Activated T-helper 1 cell treated with anti-CD3 and anti-CD28 coated beads, Interleukin-12 subunit alpha, Interleukin-12 subunit beta, Interleukin-2, Interleukin-4 antibody, amounts not matched to agents 30 ng/mL and 10 ng/mL and 1 ng/mL, durations not matched to agents 14 hours and 24 hours and 36 hours (primary cell): ENCODE results near the gene LYRM4. TPM values are rescaled to one million over a fixed set of nuclear protein-coding genes. Genes with fewer than 3 reads are reported as not detected.

Experiments
- DNase-seq: peaks from one replicate; pipeline ENCODE4 v3.0.0; 2021; ENCODE audit warnings: low spot score
- H3K27ac Mint-ChIP-seq: one replicate; pipeline ENCODE4 v1.8.0; 2021; ENCODE audit warnings: mild to moderate bottlenecking, mixed read lengths
- H3K27me3 Mint-ChIP-seq: one replicate; pipeline ENCODE4 v1.8.0; 2022; ENCODE audit warnings: mild to moderate bottlenecking, moderate library complexity, mixed read lengths; ENCODE audit not compliant: insufficient read depth
- H3K36me3 Mint-ChIP-seq: one replicate; pipeline ENCODE4 v1.8.0; 2021; ENCODE audit warnings: low read depth, mixed read lengths
- H3K4me1 Mint-ChIP-seq: one replicate; pipeline ENCODE4 v1.8.0; 2021; ENCODE audit warnings: low read depth, mixed read lengths
- H3K4me3 Mint-ChIP-seq: one replicate; pipeline ENCODE4 v1.8.0; 2021; ENCODE audit warnings: mild to moderate bottlenecking, moderate library complexity, mixed read lengths
- H3K9me3 Mint-ChIP-seq: one replicate; pipeline ENCODE4 v1.8.0; 2021; ENCODE audit warnings: mixed read lengths
- intact Hi-C: fragments of 100-400 bp; cut with micrococcal nuclease; formaldehyde crosslinking; loops from one replicate; pipeline ENCODE4 v1.15.1; 2024
- total RNA-seq: library from RNA; stranded (reverse); gene quantifications from 2 replicates; pipeline ENCODE4 v1.2.3, GENCODE V29; 2022

The LYRM4 gene
- total RNA-seq, 1 donor from 2014 or later, result 48.9 TPM

DNA sequence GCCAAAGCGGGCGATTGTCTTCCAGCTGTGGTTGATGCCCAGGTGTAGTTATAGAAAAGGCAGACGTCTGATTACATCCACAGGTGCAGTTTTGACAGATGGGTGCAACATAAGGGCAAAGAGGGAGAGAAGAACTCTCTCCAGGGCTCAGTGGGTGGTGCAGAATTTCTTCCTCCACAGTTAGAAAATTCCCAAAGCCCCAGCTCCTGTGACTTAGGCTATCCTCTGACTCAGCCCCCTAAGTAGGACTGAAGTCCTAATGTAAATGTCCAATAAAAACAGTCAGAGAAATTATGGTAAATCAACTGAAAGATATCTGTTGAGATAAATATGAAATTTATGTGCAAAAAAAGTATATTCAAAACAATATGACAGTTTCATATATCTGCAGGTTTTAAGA, 31.4 kb downstream of the LYRM4 start:
- H3K4me3 Mint-ChIP-seq, result no peak overlapping the region
- no peak for DNase-seq
- H3K36me3 Mint-ChIP-seq, result no peaks in the 10 kb centered on the region
- H3K27ac Mint-ChIP-seq, result no peak overlapping the region
- peaks cover 11% of the 10 kb centered on the region for H3K4me1 Mint-ChIP-seq
- intact Hi-C loops, result no loop called here
- no peaks in the 10 kb centered on the region for H3K9me3 Mint-ChIP-seq
- no peaks in the 10 kb centered on the region for H3K27me3 Mint-ChIP-seq

DNA sequence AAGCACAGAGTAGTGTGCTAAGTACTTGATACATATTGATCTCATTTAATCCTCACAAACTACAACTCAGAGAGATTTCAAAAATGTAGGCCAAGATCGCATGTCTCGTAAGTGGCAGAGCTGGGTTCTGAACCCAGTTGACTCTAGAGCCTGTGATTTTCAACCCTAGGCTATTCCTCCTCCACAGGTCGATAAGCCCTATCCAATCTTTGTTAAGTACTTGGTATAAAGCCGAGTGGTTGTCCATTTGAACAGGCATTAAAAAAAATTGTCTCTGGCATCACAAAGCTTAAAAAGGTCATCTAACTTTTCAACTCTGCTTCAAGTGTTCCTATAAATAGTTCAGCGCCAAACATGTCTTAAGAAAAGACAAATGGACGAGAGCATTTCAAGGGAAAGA, 37.4 kb downstream of the LYRM4 start:
- H3K4me1 Mint-ChIP-seq, result no peaks in the 10 kb centered on the region
- no peaks in the 10 kb centered on the region for H3K9me3 Mint-ChIP-seq
- no peak for DNase-seq
- H3K36me3 Mint-ChIP-seq, result peaks cover 5% of the 10 kb centered on the region
- no peaks in the 10 kb centered on the region for H3K27me3 Mint-ChIP-seq
- intact Hi-C loops, result no loop called here
- H3K4me3 Mint-ChIP-seq, result no peak overlapping the region
- no peak overlapping the region for H3K27ac Mint-ChIP-seq

DNA sequence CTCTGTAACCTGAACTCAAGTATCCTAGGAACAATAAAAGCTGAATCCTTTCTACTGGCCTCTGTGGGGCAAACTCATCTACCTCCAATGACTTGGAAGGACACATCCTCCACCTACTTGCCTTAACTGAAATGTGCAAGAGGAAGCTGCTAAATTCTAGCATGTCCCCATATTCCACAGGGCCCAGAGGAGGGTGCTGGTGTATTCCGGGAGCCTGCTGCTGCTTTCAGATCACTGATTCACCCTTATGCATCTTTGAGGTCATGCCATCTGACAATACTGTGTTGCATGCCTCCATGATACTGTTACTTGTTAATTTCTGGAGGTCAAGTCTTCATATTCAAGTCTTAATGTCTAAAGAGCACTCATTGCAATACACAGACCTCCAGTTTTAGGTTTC, 40.3 kb downstream of the LYRM4 start:
- no peaks in the 10 kb centered on the region for H3K27me3 Mint-ChIP-seq
- no peaks in the 10 kb centered on the region for H3K9me3 Mint-ChIP-seq
- H3K4me1 Mint-ChIP-seq, result no peaks in the 10 kb centered on the region
- no peak for DNase-seq
- H3K36me3 Mint-ChIP-seq, result peaks cover 5% of the 10 kb centered on the region
- H3K4me3 Mint-ChIP-seq, result no peak overlapping the region
- no peak overlapping the region for H3K27ac Mint-ChIP-seq
- intact Hi-C loops, result no loop called here

DNA sequence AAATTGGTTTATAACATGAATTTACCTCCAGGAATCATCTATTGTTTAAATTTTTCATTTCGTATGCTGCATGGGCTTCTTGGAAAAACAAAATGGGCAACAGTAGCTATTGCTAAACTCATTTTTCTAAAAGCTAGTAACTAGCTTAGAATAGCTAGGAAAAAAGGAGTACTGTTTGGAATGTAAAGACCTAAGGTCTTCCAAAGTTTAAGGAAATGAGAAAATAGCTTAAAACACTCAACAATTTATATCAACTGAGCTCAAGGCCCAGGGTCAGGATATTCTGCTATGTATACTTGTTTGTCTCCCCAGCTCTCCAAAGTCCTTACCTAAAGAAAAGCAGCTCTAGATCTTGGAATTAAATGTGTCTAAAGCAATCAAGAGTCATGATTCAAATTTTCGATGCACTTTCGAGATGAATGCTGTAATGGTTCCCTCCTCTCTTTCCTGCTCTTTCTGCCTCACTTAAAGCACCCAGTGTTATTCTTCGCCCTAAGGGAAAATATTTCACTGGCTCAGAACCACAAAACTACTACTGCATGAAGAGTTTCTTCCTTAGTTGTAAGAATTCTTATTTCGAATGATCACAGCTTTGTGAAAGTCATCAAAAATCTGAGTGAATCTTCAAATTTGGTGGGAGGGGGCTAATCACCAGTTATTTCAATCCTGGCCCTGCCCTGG, 41.6 kb downstream of the LYRM4 start:
- Mint-ChIP-seq H3K9me3 (no peaks in the 10 kb centered on the region), H3K4me3 (no peak overlapping the region), H3K27me3 (no peaks in the 10 kb centered on the region), H3K4me1 (no peaks in the 10 kb centered on the region), H3K27ac (no peak overlapping the region), H3K36me3 (peaks cover 7% of the 10 kb centered on the region)
- DNase-seq, result no peak
- intact Hi-C loops, result loop anchor here (5.0 kb wide), 1 partner anchor 77 kb away; no protein-coding TSS in a partner anchor

DNA sequence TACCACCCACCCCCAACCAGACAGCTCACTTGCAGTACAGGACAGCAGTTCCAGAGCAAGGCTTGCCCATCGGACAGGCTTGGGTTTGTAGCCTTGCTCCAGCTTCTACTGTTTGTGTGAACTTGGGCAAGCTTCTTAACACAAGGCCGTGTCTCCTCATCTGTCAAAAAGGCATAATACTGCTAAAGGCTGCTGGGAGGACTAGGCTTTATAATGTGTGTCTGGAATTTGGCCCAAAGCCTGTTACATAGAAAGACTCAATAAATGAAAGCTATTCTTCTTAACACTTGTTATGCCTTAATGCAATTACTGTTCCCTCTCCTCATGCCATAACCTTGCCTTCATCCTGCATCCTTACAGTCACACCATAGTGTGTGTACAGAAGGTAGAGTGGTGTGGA, 43.4 kb downstream of the LYRM4 start:
- no peaks in the 10 kb centered on the region for H3K27me3 Mint-ChIP-seq
- no peaks in the 10 kb centered on the region for H3K9me3 Mint-ChIP-seq
- no peak overlapping the region for H3K4me3 Mint-ChIP-seq
- no peak overlapping the region for H3K27ac Mint-ChIP-seq
- DNase-seq, result no peak
- H3K4me1 Mint-ChIP-seq, result peaks cover 4% of the 10 kb centered on the region
- peaks cover 8% of the 10 kb centered on the region for H3K36me3 Mint-ChIP-seq
- intact Hi-C loops, result loop anchor here (5.0 kb wide), 1 partner anchor 75 kb away; no protein-coding TSS in a partner anchor

DNA sequence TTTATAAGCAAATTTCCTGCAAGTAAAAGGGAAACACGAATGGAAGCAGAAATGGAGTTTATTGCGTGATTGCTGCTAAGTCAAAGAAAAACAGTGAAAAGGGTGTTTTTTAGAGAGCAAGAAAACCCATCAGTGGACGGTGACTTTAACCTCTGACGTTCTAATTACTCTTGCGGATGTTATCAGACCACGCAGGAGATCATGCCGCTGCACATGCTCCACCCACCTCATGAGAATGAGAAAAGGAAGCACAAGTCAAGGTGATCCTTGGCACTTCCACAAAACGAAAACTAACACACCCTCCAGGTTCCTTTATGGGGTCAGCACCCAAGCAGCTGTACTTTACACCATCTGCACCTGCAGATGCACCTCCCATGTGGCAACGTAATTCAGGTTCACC, 45.0 kb downstream of the LYRM4 start:
- no peaks in the 10 kb centered on the region for H3K9me3 Mint-ChIP-seq
- H3K4me3 Mint-ChIP-seq, result no peak overlapping the region
- intact Hi-C loops, result loop anchor here (5.0 kb wide), 1 partner anchor 73 kb away; no protein-coding TSS in a partner anchor
- no peaks in the 10 kb centered on the region for H3K27me3 Mint-ChIP-seq
- H3K27ac Mint-ChIP-seq, result no peak overlapping the region
- DNase-seq, result no peak
- H3K36me3 Mint-ChIP-seq, result peaks cover 5% of the 10 kb centered on the region
- peaks cover 10% of the 10 kb centered on the region for H3K4me1 Mint-ChIP-seq

DNA sequence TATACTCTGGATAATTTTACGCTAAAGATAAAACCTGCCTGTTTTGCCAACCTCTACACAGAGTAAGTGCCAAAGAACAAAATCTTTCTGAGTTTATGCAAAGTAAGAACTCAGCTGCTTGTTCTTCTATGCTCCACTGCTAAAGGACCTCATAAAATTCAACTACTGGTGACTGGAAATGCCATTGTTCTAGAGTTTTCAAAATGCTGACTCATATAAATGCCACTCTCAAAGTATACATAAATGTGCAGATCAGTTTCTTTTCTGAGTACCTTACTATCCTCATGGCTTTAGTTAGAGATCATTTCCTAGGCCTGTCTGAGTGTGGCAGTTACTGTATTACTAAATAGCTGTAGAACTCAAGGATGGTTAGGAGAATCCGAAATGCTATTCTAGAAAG, 45.6 kb downstream of the LYRM4 start:
- intact Hi-C loops, result loop anchor here (5.0 kb wide), 1 partner anchor 73 kb away; no protein-coding TSS in a partner anchor
- H3K4me3 Mint-ChIP-seq, result no peak overlapping the region
- no peak for DNase-seq
- H3K4me1 Mint-ChIP-seq, result peaks cover 14% of the 10 kb centered on the region
- H3K36me3 Mint-ChIP-seq, result peaks cover 6% of the 10 kb centered on the region
- H3K27me3 Mint-ChIP-seq, result no peaks in the 10 kb centered on the region
- H3K27ac Mint-ChIP-seq, result no peak overlapping the region
- no peaks in the 10 kb centered on the region for H3K9me3 Mint-ChIP-seq

DNA sequence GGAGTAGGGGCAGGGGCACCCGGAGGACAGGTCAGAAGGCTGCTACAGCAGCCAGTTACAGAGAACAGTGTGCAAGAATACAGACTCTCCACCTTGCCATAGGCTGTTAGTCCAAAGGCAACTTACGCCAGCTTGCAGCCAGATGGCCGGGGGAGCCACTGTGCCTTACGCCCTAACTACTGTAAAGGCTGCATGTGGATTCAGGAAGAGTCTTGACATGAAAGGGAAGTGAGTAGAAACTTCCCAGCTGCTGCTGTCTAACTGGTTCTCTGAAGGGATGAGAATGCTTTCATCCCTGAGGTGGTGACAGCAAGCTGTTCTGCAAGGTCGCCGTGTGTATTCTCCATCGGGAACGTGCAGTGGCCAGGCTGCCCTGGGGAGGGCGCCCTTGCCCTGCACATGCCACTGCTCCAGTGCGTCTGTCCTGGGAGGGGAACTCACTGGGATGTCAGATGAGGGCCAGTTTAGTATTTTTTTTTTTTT, 46.1 kb downstream of the LYRM4 start:
- Mint-ChIP-seq H3K27ac (no peak overlapping the region), H3K27me3 (no peaks in the 10 kb centered on the region), H3K4me1 (peaks cover 14% of the 10 kb centered on the region), H3K9me3 (no peaks in the 10 kb centered on the region), H3K4me3 (no peak overlapping the region), H3K36me3 (peaks cover 6% of the 10 kb centered on the region)
- DNase-seq, result no peak
- intact Hi-C loops, result loop anchor here (1.0 to 5.0 kb wide), 3 partner anchors 72 to 184 kb away; no protein-coding TSS in a partner anchor

DNA sequence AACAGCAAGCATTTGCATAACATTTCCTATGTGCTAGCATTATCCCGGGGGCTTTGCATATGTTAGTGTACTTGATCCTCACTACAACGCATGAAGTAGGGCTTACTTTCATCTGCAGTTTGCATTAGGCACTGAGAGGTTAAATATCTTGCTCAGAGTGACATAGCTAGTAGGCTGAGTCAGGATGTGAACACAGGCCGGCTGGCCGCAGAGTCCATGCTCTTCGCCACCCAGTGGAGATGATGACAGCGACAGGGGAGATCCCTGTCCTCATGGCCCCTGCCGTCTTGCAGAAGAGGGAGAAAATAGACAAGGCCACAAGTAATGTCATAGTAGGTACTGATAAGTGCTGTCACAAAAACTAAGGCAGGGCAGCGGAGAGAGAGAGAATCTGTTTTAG, 46.9 kb downstream of the LYRM4 start:
- no peaks in the 10 kb centered on the region for H3K27me3 Mint-ChIP-seq
- H3K27ac Mint-ChIP-seq, result no peak overlapping the region
- intact Hi-C loops, result loop anchor here (1.0 kb wide), 2 partner anchors 89 to 184 kb away; no protein-coding TSS in a partner anchor
- no peaks in the 10 kb centered on the region for H3K9me3 Mint-ChIP-seq
- no peak overlapping the region for H3K4me3 Mint-ChIP-seq
- H3K36me3 Mint-ChIP-seq, result peaks cover 6% of the 10 kb centered on the region
- no peak for DNase-seq
- H3K4me1 Mint-ChIP-seq, result peaks cover 14% of the 10 kb centered on the region

DNA sequence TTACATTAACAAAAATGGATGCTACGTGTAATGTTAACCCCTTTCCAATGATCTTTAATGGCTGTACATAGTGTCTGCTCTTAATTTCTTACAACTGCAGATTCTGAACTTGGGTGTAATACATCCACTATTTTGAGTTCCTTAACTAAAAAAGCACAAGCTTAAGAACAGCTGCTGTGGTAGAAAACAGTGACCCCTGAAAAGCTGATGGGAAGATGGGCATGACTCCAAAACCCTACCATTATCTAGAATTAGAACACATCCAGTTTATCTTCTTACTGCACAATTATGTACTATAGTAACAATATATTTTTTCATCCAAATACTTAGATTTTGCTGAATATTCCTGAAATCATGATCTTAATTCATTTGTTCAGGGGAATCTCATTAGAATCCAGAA, 49.3 kb downstream of the LYRM4 start:
- Mint-ChIP-seq H3K36me3 (peaks cover 6% of the 10 kb centered on the region), H3K27me3 (no peaks in the 10 kb centered on the region), H3K27ac (no peak overlapping the region), H3K4me3 (no peak overlapping the region), H3K4me1 (peaks cover 19% of the 10 kb centered on the region), H3K9me3 (no peaks in the 10 kb centered on the region)
- DNase-seq, result no peak
- intact Hi-C loops, result no loop called here

DNA sequence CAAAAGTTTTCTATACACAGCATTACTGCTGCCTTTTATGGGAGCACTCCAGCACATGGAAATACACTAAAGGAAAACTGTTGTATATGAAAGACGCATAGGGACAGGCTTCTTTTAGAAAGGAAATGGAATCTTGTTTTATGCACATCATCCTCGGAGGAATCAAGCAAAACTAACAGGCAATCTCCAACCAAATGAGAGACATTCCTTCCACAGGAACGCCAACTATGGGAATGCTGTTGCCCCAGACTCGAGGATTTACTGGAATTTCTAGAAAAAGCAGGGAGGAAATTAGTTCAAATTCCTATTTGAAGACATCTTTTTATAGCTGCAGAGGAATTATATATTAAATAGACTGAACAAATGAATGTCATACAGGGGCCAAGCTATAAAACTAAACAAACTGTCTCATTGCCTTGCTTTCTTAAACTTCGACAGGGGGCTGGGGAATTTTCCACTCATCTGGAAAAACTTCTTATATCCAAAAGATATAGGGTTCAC, 52.2 kb downstream of the LYRM4 start:
- peaks cover 19% of the 10 kb centered on the region for H3K4me1 Mint-ChIP-seq
- H3K27me3 Mint-ChIP-seq, result no peaks in the 10 kb centered on the region
- H3K36me3 Mint-ChIP-seq, result peaks cover 4% of the 10 kb centered on the region
- H3K9me3 Mint-ChIP-seq, result no peaks in the 10 kb centered on the region
- no peak overlapping the region for H3K4me3 Mint-ChIP-seq
- H3K27ac Mint-ChIP-seq, result no peak overlapping the region
- DNase-seq, result no peak
- intact Hi-C loops, result no loop called here

DNA sequence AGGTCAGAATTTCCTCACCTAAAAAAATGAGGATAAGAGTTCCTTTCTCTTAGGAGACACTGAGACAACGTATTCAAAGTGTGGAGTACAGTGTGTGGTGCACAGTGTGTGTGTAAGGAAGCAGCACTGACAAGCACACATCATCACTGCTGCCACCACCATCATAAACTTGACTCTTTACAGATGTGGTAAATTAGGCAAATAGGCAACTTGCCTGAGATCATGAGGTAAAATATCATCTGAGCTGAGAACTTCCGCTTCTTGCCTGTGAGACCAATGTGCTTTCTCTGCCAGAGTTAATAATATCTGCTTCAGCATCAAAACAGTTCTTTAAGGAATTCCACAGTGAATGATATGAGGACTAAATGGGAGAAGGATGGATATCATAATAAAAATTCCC, 52.7 kb downstream of the LYRM4 start:
- no peak for DNase-seq
- no peak overlapping the region for H3K27ac Mint-ChIP-seq
- no peak overlapping the region for H3K4me3 Mint-ChIP-seq
- H3K4me1 Mint-ChIP-seq, result peaks cover 15% of the 10 kb centered on the region
- no peaks in the 10 kb centered on the region for H3K27me3 Mint-ChIP-seq
- no peaks in the 10 kb centered on the region for H3K9me3 Mint-ChIP-seq
- H3K36me3 Mint-ChIP-seq, result peaks cover 4% of the 10 kb centered on the region
- intact Hi-C loops, result no loop called here

DNA sequence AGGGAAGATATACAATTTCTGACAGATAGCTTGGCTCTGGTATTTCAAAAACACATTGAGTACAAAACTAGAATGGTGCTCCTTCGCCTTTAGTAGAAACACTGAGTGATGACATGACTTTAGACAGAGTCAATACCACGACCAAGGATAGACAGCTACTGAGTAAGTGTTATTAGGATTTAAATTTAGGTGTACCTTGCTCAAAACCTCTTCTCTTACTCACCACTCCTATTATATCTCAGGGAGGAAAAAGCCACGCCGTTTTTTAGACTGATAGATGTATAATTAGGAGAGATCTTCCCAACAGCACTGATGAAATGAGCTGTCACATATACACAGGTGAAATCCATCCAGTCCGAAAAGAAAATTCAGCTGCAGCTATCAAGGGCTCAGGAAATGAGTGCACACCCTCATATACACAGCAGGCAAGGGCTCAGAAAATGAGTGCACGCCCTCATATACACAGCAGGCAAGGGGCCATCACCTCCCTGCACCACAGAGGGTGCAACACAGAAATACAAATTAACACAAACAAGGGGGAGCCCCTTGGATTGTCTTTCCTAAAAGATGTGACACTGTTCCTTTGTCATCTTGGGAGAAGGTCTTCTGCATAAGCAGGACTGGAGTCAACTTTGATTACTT, 53.7 kb downstream of the LYRM4 start:
- Mint-ChIP-seq H3K27ac (no peak overlapping the region), H3K9me3 (no peaks in the 10 kb centered on the region), H3K4me1 (peaks cover 13% of the 10 kb centered on the region), H3K27me3 (no peaks in the 10 kb centered on the region), H3K4me3 (no peak overlapping the region), H3K36me3 (peaks cover 1% of the 10 kb centered on the region)
- DNase-seq, result no peak
- intact Hi-C loops, result no loop called here
